K562 (cell line): Measurements from ENCODE around the gene LIMCH1. TPM values are rescaled to one million over a fixed set of nuclear protein-coding genes. Genes with fewer than 3 reads are reported as not detected.

Experiments
- ATAC-seq: fragments of 200-7000 bp; cut with Tn5 transposase; 3 replicates; pipeline ENCODE4 v1.9.1; 2020; ENCODE audit warnings: moderate library complexity
- BruUV-seq: library from RNA; stranded (reverse); fragments of 400-500 nt; replicated peaks from 2 replicates; lab custom pipeline; 2021; lab: Mats Ljungman, UMichigan
- CTCF ChIA-PET: fragments of 300-600 bp; formaldehyde crosslinking; extraction: SDS; loops from one replicate; lab custom pipeline; 2021; ENCODE audit warnings: low intra/inter-chr PET ratio; lab: Yijun Ruan, JAX
- POLR2A ChIA-PET: fragments of 300-600, 350-650 bp; sonication (Branson Sonifier 250); formaldehyde crosslinking; extraction: SDS; loops from one replicate; lab custom pipeline; 2021; ENCODE audit warnings: antibody characterized with exemption, inconsistent platforms; lab: Yijun Ruan, JAX
- DNase-seq, 4 experiments: peaks; one replicate each; pipeline versions ENCODE4 v3.0.0 to v3.0.0-alpha.2; 2011 to 2018; ENCODE audit warnings: low spot score in 3 of 4, mixed read lengths in 3 of 4; ENCODE audit errors: extremely low read depth in 1 of 4
- FAIRE-seq: peaks from 2 replicates; lab custom pipeline; 2011; peaks lifted over from hg19 to GRCh38; lab: Jason Lieb, UNC
- H2AFZ ChIP-seq: 2 replicates; pipeline ENCODE4 v1.6.0; 2011; ENCODE audit warnings: low read depth, low read length, control low read depth, inconsistent platforms
- H3K27ac ChIP-seq: fragments of 200-600 bp; 3 replicates; pipeline ENCODE4 v1.8.0; 2011; ENCODE audit warnings: low read depth, mild to moderate bottlenecking, control low read depth, inconsistent platforms, low read length, moderate library complexity, mixed read lengths; ENCODE audit errors: extremely low read depth
- H3K27me3 ChIP-seq, 2 experiments: fragments of 300-600 bp in 1 of 2; 2 replicates in 1 of 2; 3 replicates in 1 of 2; pipeline versions ENCODE4 v1.6.0 to v1.8.0; 2011; ENCODE audit warnings: inconsistent platforms in 2 of 2, low read length in 2 of 2, mild to moderate bottlenecking in 1 of 2, mixed read lengths in 1 of 2, moderate library complexity in 1 of 2; ENCODE audit not compliant: control insufficient read depth in 2 of 2, insufficient read depth in 2 of 2
- H3K36me3 ChIP-seq: fragments of 300-600 bp; 3 replicates; pipeline ENCODE4 v1.8.0; 2011; ENCODE audit warnings: mild to moderate bottlenecking, low read length, inconsistent platforms; ENCODE audit not compliant: control insufficient read depth, insufficient read depth
- H3K4me1 ChIP-seq, 2 experiments: fragments of 200-600 bp in 1 of 2; replicated peaks in 1 of 2; 2 replicates in 1 of 2; 3 replicates in 1 of 2; pipeline versions ENCODE4 v1.5.1 to v1.8.0; 2011; ENCODE audit warnings: inconsistent platforms in 2 of 2, low read length in 2 of 2, mild to moderate bottlenecking in 1 of 2, mixed read lengths in 1 of 2, moderate library complexity in 1 of 2; ENCODE audit not compliant: control insufficient read depth in 2 of 2, insufficient read depth in 2 of 2
- H3K4me2 ChIP-seq: 2 replicates; pipeline ENCODE4 v1.6.1; 2011; ENCODE audit warnings: low read length, control low read depth, inconsistent platforms, mixed read lengths; ENCODE audit not compliant: insufficient read depth
- H3K4me3 ChIP-seq: fragments of 200-600 bp; sonication (generic), shearing (Covaris generic); 2 replicates; pipeline ENCODE4 v1.5.1; 2016; ENCODE audit warnings: control low read depth, inconsistent platforms
- H3K79me2 ChIP-seq: fragments of 200-600 bp; 3 replicates; pipeline ENCODE4 v1.8.0; 2011; ENCODE audit warnings: low read length, inconsistent platforms; ENCODE audit not compliant: control insufficient read depth, insufficient read depth
- H3K9ac ChIP-seq, 2 experiments: 2 replicates each; pipeline versions ENCODE4 v1.6.0 to v1.6.1; 2011; ENCODE audit warnings: low read depth in 2 of 2, low read length in 2 of 2, control low read depth in 1 of 2, inconsistent platforms in 1 of 2, mild to moderate bottlenecking in 1 of 2, mixed read lengths in 1 of 2; ENCODE audit not compliant: insufficient read depth in 1 of 2
- H3K9me1 ChIP-seq: one replicate; pipeline ENCODE4 v1.6.0; 2011; ENCODE audit warnings: inconsistent platforms, mild to moderate bottlenecking, low read length, moderate library complexity; ENCODE audit not compliant: control insufficient read depth, insufficient read depth
- H3K9me3 ChIP-seq: replicated peaks from 2 replicates; pipeline ENCODE4 v1.5.1; 2011; ENCODE audit warnings: low read depth, low read length, inconsistent platforms; ENCODE audit not compliant: control insufficient read depth, insufficient read depth
- H4K20me1 ChIP-seq: replicated peaks from 2 replicates; pipeline ENCODE4 v1.6.1; 2011; ENCODE audit warnings: low read length, inconsistent platforms, mixed read lengths; ENCODE audit not compliant: control insufficient read depth, insufficient read depth
- ETV6 ChIP-seq, 3 experiments: fragments of 150-350 bp in 1 of 3; sonication (generic) in 1 of 3; formaldehyde crosslinking in 1 of 3; IDR thresholded peaks; 2 replicates each; pipeline versions ENCODE4 v1.6.1 to v1.8.0; 2014 to 2022; ENCODE audit warnings: borderline replicate concordance in 2 of 3, low read depth in 2 of 3, antibody characterized with exemption in 1 of 3, low read length in 1 of 3, mild to moderate bottlenecking in 1 of 3, missing genetic modification reagents in 1 of 3
- FOXA1 ChIP-seq: fragments of 450-650 bp; IDR thresholded peaks from 2 replicates; pipeline ENCODE4 v1.6.1; 2016; ENCODE audit warnings: mild to moderate bottlenecking, borderline replicate concordance
- FOXM1 ChIP-seq, 2 experiments: fragments of 450-650 bp in 1 of 2; sonication (generic) in 1 of 2; formaldehyde crosslinking in 1 of 2; IDR thresholded peaks; 2 replicates each; pipeline versions ENCODE4 v1.6.1 to v1.9.0; 2017 to 2022; ENCODE audit warnings: low read depth in 2 of 2, mild to moderate bottlenecking in 2 of 2, missing genetic modification reagents in 1 of 2, moderate library complexity in 1 of 2
- FUS ChIP-seq: fragments of 200-400 bp; formaldehyde crosslinking; optimal IDR thresholded peaks from 2 replicates; pipeline ENCODE3; 2017; ENCODE audit warnings: low read depth, low read length
- HMG20B ChIP-seq: fragments of 250-450 bp; sonication (Bioruptor Pico); IDR thresholded peaks from 2 replicates; pipeline ENCODE4 v1.5.0; 2021; ENCODE audit warnings: mild to moderate bottlenecking
- KHSRP ChIP-seq: fragments of 450-650 bp; IDR thresholded peaks from 2 replicates; pipeline ENCODE4 v1.6.1; 2017
- NFIC ChIP-seq: fragments of 450-650 bp; IDR thresholded peaks from 2 replicates; pipeline ENCODE4 v1.6.1; 2017; ENCODE audit warnings: mild to moderate bottlenecking, inconsistent platforms
- RBFOX2 ChIP-seq: fragments of 200-400 bp; formaldehyde crosslinking; IDR thresholded peaks from 2 replicates; pipeline ENCODE4 v1.6.1; 2017; ENCODE audit warnings: low read depth, mild to moderate bottlenecking, low read length, moderate library complexity
- SOX6 ChIP-seq: fragments of 450-650 bp; IDR thresholded peaks from 2 replicates; pipeline ENCODE4 v1.6.1; 2014; ENCODE audit warnings: mild to moderate bottlenecking
- ZBTB17 ChIP-seq: fragments of 450-650 bp; formaldehyde crosslinking; IDR thresholded peaks from 2 replicates; pipeline ENCODE4 v1.4.0; 2020; ENCODE audit warnings: mild to moderate bottlenecking
- ZNF165 ChIP-seq: fragments of 250-450 bp; sonication (Bioruptor Pico); IDR thresholded peaks from 2 replicates; pipeline ENCODE4 v1.4.0; 2020; ENCODE audit warnings: borderline replicate concordance
- ZNF23 ChIP-seq: fragments of 250-450 bp; sonication (Bioruptor Pico); IDR thresholded peaks from 2 replicates; pipeline ENCODE4 v1.4.0; 2020; ENCODE audit warnings: mild to moderate bottlenecking
- WGBS: fragments of 100-300 bp; shearing (Covaris generic); methylation state at CpG from one replicate; pipeline ENCODE4 v1.1.6; 2016; ENCODE audit warnings: low coverage, mixed read lengths; ENCODE audit not compliant: insufficient coverage; ENCODE audit errors: missing lambda C conversion rate; 5-methylcytosine and 5-hydroxymethylcytosine counted together
- in situ Hi-C: fragments of 300-500 bp; cut with MboI; formaldehyde crosslinking; loops from 4 replicates; pipeline ENCODE4 v1.15.0; 2018; ENCODE audit warnings: inconsistent platforms, mixed read lengths
- intact Hi-C: fragments of 100-400 bp; cut with micrococcal nuclease; formaldehyde crosslinking; loops from 2 replicates; pipeline ENCODE4 v1.14.2; 2022
- polyA plus RNA-seq, 8 experiments: library from polyadenylated mRNA; depleted of rRNA in 4 of 8; stranded (reverse) in 5 of 8; unstranded in 3 of 8; fragments of >200 nt; fragmentation: Nextera tagmentation in 2 of 8; fragmentation: Illumina TruSeq in 1 of 8; extraction: Ambion mirVana in 2 of 8; extraction: Trizol in 1 of 8; gene quantifications; 2 replicates each; pipeline versions ENCODE4 v1.2.1 to v1.2.3, GENCODE V29; 2011 to 2014; ENCODE audit warnings: inconsistent platforms in 1 of 8, missing spikeins in 1 of 8
- total RNA-seq, 7 experiments: library from RNA; depleted of rRNA in 6 of 7; stranded (reverse); fragments of >200 nt in 6 of 7; fragmentation: Illumina TruSeq in 2 of 7; extraction: Trizol in 2 of 7; gene quantifications; 2 replicates each; pipeline versions ENCODE4 v1.2.1 to v1.2.3, GENCODE V29; 2011 to 2021; ENCODE audit warnings: low replicate concordance in 1 of 7
- TF ChIP-seq, protein P1 (sequence below): sonication (generic); formaldehyde crosslinking; IDR thresholded peaks from 2 replicates; pipeline ENCODE4 v1.8.0; 2023; ENCODE audit warnings: mild to moderate bottlenecking, missing genetic modification reagents
- TF ChIP-seq, protein P2 (sequence below): fragments of 450-650 bp; IDR thresholded peaks from 2 replicates; pipeline ENCODE4 v1.7.0; 2016; ENCODE audit warnings: borderline replicate concordance
- TF ChIP-seq, protein P3 (sequence below): sonication (generic); formaldehyde crosslinking; IDR thresholded peaks from 2 replicates; pipeline ENCODE4 v1.9.0; 2022; ENCODE audit warnings: mild to moderate bottlenecking, missing genetic modification reagents
- TF ChIP-seq, protein P4 (sequence below): fragments of 450-650 bp; IDR thresholded peaks from 2 replicates; pipeline ENCODE4 v1.6.1; 2016; ENCODE audit warnings: mild to moderate bottlenecking

Gene LIMCH1
- total and polyA plus RNA-seq, 9 of the 15 experiments (the other 6 are each of a cell fraction or from before 2014, with no cell fraction given): 0.35 TPM; not detected in 8

DNA sequence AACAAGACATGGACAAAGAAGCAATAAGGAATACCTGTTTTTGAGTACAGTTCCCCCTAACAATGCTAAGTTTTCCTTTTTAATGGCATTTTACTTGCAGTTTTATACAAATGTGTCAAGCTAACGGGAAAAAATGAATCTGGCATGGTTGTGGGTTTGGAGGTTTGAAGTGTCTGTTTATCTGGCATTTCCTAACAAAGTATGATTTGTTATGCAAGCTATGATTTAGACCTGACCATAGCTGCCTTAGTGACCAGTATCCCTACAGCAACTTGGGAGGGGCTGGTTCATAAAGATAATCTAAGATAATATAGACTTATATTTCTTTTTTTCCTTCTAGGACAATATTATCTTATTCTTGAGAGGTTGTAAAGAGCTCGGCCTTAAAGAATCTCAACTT, 60.6 kb downstream of the LIMCH1 start:
- CTCF ChIA-PET: no interaction called here
- no peak for TF ChIP-seq NFIC
- no peak for TF ChIP-seq SOX6
- TF ChIP-seq KHSRP: no peak
- TF ChIP-seq RBFOX2: no peak
- no peak for TF ChIP-seq FOXM1 (IDR thresholded peaks at IDR 0.05; ENCODE audit: low read depth)
- no peak for TF ChIP-seq FOXM1 (CRISPR knock-in tag; IDR thresholded peaks at IDR 0.05; ENCODE audit: low read depth)
- TF ChIP-seq, protein P1, sequence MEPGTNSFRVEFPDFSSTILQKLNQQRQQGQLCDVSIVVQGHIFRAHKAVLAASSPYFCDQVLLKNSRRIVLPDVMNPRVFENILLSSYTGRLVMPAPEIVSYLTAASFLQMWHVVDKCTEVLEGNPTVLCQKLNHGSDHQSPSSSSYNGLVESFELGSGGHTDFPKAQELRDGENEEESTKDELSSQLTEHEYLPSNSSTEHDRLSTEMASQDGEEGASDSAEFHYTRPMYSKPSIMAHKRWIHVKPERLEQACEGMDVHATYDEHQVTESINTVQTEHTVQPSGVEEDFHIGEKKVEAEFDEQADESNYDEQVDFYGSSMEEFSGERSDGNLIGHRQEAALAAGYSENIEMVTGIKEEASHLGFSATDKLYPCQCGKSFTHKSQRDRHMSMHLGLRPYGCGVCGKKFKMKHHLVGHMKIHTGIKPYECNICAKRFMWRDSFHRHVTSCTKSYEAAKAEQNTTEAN: no peak
- TF ChIP-seq FOXA1: no peak
- TF ChIP-seq, protein P2, sequence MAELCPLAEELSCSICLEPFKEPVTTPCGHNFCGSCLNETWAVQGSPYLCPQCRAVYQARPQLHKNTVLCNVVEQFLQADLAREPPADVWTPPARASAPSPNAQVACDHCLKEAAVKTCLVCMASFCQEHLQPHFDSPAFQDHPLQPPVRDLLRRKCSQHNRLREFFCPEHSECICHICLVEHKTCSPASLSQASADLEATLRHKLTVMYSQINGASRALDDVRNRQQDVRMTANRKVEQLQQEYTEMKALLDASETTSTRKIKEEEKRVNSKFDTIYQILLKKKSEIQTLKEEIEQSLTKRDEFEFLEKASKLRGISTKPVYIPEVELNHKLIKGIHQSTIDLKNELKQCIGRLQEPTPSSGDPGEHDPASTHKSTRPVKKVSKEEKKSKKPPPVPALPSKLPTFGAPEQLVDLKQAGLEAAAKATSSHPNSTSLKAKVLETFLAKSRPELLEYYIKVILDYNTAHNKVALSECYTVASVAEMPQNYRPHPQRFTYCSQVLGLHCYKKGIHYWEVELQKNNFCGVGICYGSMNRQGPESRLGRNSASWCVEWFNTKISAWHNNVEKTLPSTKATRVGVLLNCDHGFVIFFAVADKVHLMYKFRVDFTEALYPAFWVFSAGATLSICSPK: no peak
- no peak for TF ChIP-seq ETV6 (IDR thresholded peaks at IDR 0.05; ENCODE audit: borderline replicate concordance in 1 of 2, low read depth in 2 of 2, low read length in 1 of 2)
- TF ChIP-seq ETV6 (CRISPR knock-in tag; IDR thresholded peaks at IDR 0.05; ENCODE audit: borderline replicate concordance): no peak
- no peak for TF ChIP-seq FUS
- TF ChIP-seq ZNF165: no peak
- TF ChIP-seq, protein P3, sequence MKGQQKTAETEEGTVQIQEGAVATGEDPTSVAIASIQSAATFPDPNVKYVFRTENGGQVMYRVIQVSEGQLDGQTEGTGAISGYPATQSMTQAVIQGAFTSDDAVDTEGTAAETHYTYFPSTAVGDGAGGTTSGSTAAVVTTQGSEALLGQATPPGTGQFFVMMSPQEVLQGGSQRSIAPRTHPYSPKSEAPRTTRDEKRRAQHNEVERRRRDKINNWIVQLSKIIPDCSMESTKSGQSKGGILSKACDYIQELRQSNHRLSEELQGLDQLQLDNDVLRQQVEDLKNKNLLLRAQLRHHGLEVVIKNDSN (CRISPR knock-in tag): no peak
- no peak for TF ChIP-seq ZBTB17 (CRISPR knock-in tag)
- no peak for TF ChIP-seq HMG20B
- TF ChIP-seq ZNF23 (CRISPR knock-in tag): no peak
- TF ChIP-seq, protein P4, sequence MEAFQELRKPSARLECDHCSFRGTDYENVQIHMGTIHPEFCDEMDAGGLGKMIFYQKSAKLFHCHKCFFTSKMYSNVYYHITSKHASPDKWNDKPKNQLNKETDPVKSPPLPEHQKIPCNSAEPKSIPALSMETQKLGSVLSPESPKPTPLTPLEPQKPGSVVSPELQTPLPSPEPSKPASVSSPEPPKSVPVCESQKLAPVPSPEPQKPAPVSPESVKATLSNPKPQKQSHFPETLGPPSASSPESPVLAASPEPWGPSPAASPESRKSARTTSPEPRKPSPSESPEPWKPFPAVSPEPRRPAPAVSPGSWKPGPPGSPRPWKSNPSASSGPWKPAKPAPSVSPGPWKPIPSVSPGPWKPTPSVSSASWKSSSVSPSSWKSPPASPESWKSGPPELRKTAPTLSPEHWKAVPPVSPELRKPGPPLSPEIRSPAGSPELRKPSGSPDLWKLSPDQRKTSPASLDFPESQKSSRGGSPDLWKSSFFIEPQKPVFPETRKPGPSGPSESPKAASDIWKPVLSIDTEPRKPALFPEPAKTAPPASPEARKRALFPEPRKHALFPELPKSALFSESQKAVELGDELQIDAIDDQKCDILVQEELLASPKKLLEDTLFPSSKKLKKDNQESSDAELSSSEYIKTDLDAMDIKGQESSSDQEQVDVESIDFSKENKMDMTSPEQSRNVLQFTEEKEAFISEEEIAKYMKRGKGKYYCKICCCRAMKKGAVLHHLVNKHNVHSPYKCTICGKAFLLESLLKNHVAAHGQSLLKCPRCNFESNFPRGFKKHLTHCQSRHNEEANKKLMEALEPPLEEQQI: no peak

More for the DNA sequence above, 60.6 kb downstream of the LIMCH1 start:
- H3K36me3 ChIP-seq: no peaks in the 10 kb centered on the region
- no peak overlapping the region for H3K4me2 ChIP-seq
- FAIRE-seq: no peak
- POLR2A ChIA-PET: no interaction called here
- 0% methylated on average over 2 of the region's 2 CpGs for WGBS
- in situ Hi-C loops (no loop called here), intact Hi-C loops (no loop called here)
- no peak overlapping the region for H2AFZ ChIP-seq
- no peak overlapping the region for H3K4me3 ChIP-seq
- no peak overlapping the region for H3K27ac ChIP-seq
- DNase-seq: no peak
- no peak for ATAC-seq
- H4K20me1 ChIP-seq: no peaks in the 10 kb centered on the region
- no peak overlapping the region for H3K9ac ChIP-seq
- H3K79me2 ChIP-seq: no peaks in the 10 kb centered on the region
- BruUV-seq: no TSS peak
- no peaks in the 10 kb centered on the region for H3K27me3 ChIP-seq
- no peaks in the 10 kb centered on the region for H3K4me1 ChIP-seq
- no peaks in the 10 kb centered on the region for H3K9me3 ChIP-seq
- H3K9me1 ChIP-seq: no peaks in the 10 kb centered on the region
